ENCODE data around the gene GBP3. TPM values are rescaled to one million over a fixed set of nuclear protein-coding genes. Genes with fewer than 3 reads are reported as not detected.
"Not testable (repeated sequence)": the region's sequence is repeated elsewhere in the genome, so short reads cannot be mapped to it uniquely, and the experiment has no call there.

The GBP3 gene
- total RNA-seq, 3 donors from 2014 or later, result 10.1 to 44.9 (median 22.9) TPM

DNA sequence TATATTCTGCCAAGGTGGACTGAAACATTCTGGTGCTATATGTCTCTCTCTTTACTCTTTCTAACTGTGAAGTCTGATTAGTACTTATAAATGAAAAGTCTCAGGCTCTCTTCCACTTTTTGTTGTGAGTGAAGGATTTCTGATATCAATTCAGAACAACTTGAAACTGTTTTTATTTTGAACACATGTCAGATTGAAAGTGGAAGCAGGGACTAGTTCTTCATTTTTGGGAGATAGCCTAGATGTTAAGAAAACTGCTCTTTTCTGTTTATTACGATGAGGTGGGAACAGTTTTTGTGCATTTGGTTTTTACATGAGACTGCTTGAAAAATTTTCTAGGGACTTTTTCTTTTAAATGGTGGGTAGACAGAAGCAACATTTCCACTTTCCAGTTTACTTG is 14.5 kb upstream of the GBP3 start:
- Histone ChIP-seq H3K4me3 (no peak overlapping the region), H3K4me1 (no peaks in the 10 kb centered on the region), H3K9me3 (no peaks in the 10 kb centered on the region), H3K36me3 (no peaks in the 10 kb centered on the region), H3K27ac (no peak overlapping the region), H3K27me3 (no peaks in the 10 kb centered on the region)
- intact Hi-C loops (cut with DNase I; ENCODE audit: low total_unique reads), result no loop called here
- no peak for TF ChIP-seq POLR2AphosphoS5 (IDR thresholded peaks at IDR 0.05)
- TF ChIP-seq, protein P1, sequence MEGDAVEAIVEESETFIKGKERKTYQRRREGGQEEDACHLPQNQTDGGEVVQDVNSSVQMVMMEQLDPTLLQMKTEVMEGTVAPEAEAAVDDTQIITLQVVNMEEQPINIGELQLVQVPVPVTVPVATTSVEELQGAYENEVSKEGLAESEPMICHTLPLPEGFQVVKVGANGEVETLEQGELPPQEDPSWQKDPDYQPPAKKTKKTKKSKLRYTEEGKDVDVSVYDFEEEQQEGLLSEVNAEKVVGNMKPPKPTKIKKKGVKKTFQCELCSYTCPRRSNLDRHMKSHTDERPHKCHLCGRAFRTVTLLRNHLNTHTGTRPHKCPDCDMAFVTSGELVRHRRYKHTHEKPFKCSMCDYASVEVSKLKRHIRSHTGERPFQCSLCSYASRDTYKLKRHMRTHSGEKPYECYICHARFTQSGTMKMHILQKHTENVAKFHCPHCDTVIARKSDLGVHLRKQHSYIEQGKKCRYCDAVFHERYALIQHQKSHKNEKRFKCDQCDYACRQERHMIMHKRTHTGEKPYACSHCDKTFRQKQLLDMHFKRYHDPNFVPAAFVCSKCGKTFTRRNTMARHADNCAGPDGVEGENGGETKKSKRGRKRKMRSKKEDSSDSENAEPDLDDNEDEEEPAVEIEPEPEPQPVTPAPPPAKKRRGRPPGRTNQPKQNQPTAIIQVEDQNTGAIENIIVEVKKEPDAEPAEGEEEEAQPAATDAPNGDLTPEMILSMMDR (IDR thresholded peaks at IDR 0.05), result no peak
- DNase-seq (ENCODE audit: low spot score in 2 of 2), result no peak

DNA sequence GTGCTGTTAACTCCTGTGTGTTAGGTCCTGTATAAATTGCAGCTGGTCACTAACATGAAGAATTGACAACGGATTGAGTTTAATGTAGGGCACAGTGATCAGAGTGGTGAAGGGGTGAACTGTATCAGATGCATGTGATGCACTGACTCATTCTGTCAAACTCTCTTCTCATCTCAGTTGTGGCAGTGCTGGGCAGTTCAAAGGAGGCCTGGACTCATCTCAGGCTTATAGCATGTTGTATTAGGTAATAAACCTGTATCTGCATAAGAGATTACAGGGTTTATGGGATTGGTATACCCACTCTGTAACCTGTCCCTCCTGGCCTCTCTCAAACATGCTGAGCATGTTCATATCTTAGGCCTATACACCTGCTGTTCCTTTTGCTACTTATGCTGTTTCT is 12.4 kb upstream of the GBP3 start:
- Histone ChIP-seq H3K4me1 (no peaks in the 10 kb centered on the region), H3K36me3 (no peaks in the 10 kb centered on the region), H3K27me3 (no peaks in the 10 kb centered on the region), H3K9me3 (no peaks in the 10 kb centered on the region), H3K27ac (no peak overlapping the region), H3K4me3 (no peak overlapping the region)
- intact Hi-C loops (cut with DNase I; ENCODE audit: low total_unique reads), result no loop called here
- no peak for DNase-seq (ENCODE audit: low spot score in 2 of 2)
- TF ChIP-seq, protein P1 (IDR thresholded peaks at IDR 0.05), result no peak
- TF ChIP-seq POLR2A (IDR thresholded peaks at IDR 0.05), result no peak
- TF ChIP-seq POLR2AphosphoS5 (IDR thresholded peaks at IDR 0.05), result no peak

DNA sequence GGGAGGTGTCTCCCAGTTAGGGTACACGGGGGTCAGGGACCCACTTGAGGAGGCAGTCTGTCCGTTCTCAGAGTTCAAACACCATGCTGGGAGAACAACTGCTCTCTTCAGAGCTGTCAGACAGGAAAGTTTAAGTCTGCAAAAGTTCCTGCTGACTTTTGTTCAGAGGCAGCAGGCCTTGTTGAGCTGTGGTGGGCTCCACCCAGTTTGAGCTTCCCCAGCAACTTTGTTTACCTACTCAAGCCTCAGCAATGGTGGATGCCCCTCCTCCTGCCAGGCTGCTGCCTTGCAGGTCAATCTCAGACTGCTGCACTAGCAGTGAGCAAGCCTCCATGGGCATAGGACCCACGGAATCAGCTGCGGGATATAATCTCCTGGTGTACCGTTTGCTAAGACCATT is 11.3 kb upstream of the GBP3 start:
- H3K27ac ChIP-seq; intact Hi-C loops (cut with DNase I; ENCODE audit: low total_unique reads); H3K9me3 ChIP-seq; H3K27me3 ChIP-seq; H3K36me3 ChIP-seq; H3K4me1 ChIP-seq; DNase-seq (ENCODE audit: low spot score in 2 of 2); H3K4me3 ChIP-seq: not testable (repeated sequence)

DNA sequence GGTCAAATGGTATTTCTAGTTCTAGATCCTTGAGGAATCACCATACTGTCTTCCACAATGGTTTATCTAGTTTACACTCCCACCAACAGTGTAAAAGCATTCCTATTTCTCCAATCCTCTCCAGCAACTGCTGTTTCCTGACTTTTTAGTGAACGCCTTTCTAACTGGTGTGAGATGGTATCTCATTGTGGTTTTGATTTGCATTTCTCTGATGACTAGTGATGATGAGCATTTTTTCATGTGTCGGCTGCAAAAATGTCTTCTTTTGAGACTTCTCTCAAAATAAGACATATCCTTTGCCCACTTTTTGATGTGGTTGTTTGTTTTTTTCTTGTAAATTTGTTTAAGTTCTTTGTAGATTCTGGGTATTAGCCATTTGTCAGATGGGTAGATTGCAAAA is 6.4 kb upstream of the GBP3 start:
- H3K27ac ChIP-seq; intact Hi-C loops (cut with DNase I; ENCODE audit: low total_unique reads); H3K9me3 ChIP-seq; H3K4me1 ChIP-seq; DNase-seq (ENCODE audit: low spot score in 2 of 2); H3K36me3 ChIP-seq; H3K27me3 ChIP-seq; H3K4me3 ChIP-seq: not testable (repeated sequence)

DNA sequence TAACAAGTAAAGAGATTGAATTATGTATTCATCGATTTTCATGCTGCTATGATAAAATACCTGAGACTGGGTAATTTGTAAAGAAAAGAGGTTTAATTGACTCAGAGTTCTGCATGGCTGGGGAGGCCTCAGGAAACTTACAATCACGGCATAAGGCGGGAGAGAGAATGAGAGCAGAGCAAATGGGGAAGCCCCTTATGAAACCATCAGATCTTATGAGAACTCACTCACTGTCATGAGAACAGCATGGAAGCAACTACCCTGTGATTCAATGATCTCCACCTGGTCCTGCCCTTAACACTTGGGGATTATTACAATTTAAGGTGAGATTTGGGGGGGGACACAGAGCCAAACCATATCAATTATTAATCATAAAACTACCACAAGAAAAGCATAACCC is 3.3 kb upstream of the GBP3 start:
- Histone ChIP-seq H3K27me3 (no peaks in the 10 kb centered on the region), H3K27ac (no peak overlapping the region), H3K36me3 (no peaks in the 10 kb centered on the region), H3K4me1 (no peaks in the 10 kb centered on the region), H3K4me3 (no peak overlapping the region), H3K9me3 (no peaks in the 10 kb centered on the region)
- intact Hi-C loops (cut with DNase I; ENCODE audit: low total_unique reads), result no loop called here
- no peak for DNase-seq (ENCODE audit: low spot score in 2 of 2)
- TF ChIP-seq POLR2AphosphoS5 (IDR thresholded peaks at IDR 0.05) (no peak), POLR2A (IDR thresholded peaks at IDR 0.05) (no peak)
- TF ChIP-seq, protein P1 (IDR thresholded peaks at IDR 0.05), result no peak

DNA sequence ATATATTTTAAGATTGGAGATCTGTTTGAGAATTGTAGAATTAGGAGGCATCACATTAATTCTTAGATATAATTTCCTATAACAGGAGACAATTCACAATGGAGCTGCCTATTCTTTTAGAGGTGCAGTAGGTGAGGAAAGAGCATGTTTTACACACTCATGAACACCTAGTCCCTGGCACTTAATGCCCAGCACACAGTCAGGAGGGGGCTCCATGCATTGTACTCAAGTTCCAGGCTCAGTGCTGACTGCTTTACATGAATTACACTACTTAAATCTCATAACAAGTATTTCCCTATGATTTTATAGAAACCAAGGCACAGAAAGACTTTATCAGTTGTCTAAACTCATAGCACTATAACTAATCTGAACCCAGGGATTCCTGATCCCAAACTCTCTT is 360 bp upstream of the GBP3 start:
- intact Hi-C loops (cut with DNase I; ENCODE audit: low total_unique reads), result no loop called here
- Histone ChIP-seq H3K4me1 (peaks cover 4 to 5% of the 10 kb centered on the region in 2 donors), H3K36me3 (no peaks in the 10 kb centered on the region), H3K27ac (peak overlapping the region; percentile 90), H3K4me3 (peak overlapping the region; percentile 54 to 70 (median 54)), H3K27me3 (no peaks in the 10 kb centered on the region), H3K9me3 (no peaks in the 10 kb centered on the region)
- TF ChIP-seq, protein P1 (IDR thresholded peaks at IDR 0.05), result no peak
- TF ChIP-seq POLR2A (IDR thresholded peaks at IDR 0.05) (no peak), POLR2AphosphoS5 (IDR thresholded peaks at IDR 0.05) (no peak)
- DNase-seq (ENCODE audit: low spot score in 2 of 2), result no peak

DNA sequence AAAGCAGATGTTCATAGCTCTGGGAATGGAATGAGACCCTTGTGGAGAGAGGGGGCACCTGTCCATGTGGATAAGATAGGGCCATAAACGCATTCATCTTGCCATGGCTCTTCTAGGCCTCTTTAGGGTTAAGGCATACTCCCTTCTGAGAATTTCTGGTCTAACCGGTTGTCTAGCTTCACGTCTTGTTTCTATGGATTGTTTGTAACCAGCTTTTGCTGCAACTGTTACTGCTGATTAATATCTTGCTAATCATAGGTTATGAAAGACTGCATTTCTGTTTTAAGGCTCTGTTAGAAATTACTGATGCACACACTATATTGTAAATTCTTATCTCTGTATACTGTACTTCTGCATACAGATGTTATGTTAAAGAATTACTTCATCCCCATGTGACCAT is 4.3 kb downstream of the GBP3 start:
- H3K4me3 ChIP-seq; intact Hi-C loops (cut with DNase I; ENCODE audit: low total_unique reads); H3K36me3 ChIP-seq; H3K27me3 ChIP-seq; H3K9me3 ChIP-seq; DNase-seq (ENCODE audit: low spot score in 2 of 2); H3K4me1 ChIP-seq: not testable (repeated sequence)
- H3K27ac ChIP-seq, result peak overlapping the region; percentile 40 to 65

Data from breast epithelium (tissue), 4 donors.